ENCODE results near the gene SECISBP2. TPM values are rescaled to one million over a fixed set of nuclear protein-coding genes. Genes with fewer than 3 reads are reported as not detected.
"Not testable (repeated sequence)": the region's sequence is repeated elsewhere in the genome, so short reads cannot be mapped to it uniquely, and the experiment has no call there.

The SECISBP2 gene
- total RNA-seq, 2 experiments from 2014 or later, result 56.4 to 59.4 TPM

DNA sequence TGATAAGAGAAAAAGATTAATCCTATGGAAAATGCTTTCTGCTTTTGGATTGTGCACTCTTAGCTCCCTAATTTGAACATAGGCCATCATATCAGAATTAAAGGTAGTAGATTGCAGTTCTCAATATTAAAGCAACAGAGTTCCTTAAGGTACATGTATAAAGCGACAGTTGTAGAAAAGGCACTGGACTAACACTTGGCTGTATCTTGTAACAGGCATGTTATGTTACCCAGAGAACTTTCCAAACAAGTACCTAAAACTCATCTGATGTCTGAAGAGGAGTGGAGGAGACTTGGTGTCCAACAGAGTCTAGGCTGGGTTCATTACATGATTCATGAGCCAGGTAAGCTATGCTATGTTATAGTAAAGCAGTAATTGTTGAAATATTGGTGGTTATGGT is 3.3 kb upstream of the SECISBP2 start:
- Mint-ChIP-seq H3K4me1 (peaks cover 45% of the 10 kb centered on the region), H3K27ac (peak overlapping the region; percentile 74)

DNA sequence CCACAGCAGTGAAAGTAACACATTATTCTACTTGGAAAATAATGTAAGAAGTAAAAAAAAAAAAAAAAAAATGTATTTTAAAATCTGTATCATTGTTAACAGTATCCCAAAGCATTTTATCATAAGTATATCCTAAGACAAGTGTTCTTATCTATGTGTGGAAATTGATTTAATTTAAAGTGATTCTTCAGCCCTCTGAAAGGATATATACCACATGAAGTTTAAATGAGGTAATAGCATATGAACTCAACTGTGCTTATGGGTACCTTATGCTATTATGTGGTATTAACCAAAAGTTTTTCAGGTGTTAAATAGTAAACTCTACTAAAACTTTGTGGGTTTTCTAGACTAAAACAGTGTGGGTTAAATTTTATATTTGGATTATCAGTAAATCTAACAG is 2.8 kb upstream of the SECISBP2 start:
- H3K4me1 Mint-ChIP-seq, result peaks cover 46% of the 10 kb centered on the region
- no peaks in the 10 kb centered on the region for H3K9me3 Mint-ChIP-seq
- H3K27me3 Mint-ChIP-seq, result no peaks in the 10 kb centered on the region
- POLR2A ChIA-PET, result no interaction called here
- ATAC-seq (ENCODE audit: low read depth), result no peak
- H3K4me3 Mint-ChIP-seq, result no peak overlapping the region
- DNase-seq, result no peak
- peak overlapping the region; percentile 61 for H3K27ac Mint-ChIP-seq
- H3K36me3 Mint-ChIP-seq, result peaks cover 37% of the 10 kb centered on the region

More for the DNA sequence above, 3.3 kb upstream of the SECISBP2 start:
- POLR2A ChIA-PET, result no interaction called here
- ATAC-seq (ENCODE audit: low read depth) (no peak), DNase-seq (no peak)
- Mint-ChIP-seq H3K9me3 (no peaks in the 10 kb centered on the region), H3K36me3 (peaks cover 37% of the 10 kb centered on the region), H3K27me3 (no peaks in the 10 kb centered on the region), H3K4me3 (peak overlapping the region; percentile 93)

GRCh38 chr9:89317282-89317681 is 1.0 kb upstream of the SECISBP2 start:
- POLR2A ChIA-PET, result no interaction called here
- Mint-ChIP-seq H3K4me1 (peaks cover 57% of the 10 kb centered on the region), H3K36me3 (peaks cover 44% of the 10 kb centered on the region), H3K9me3 (no peaks in the 10 kb centered on the region), H3K27ac (peak overlapping the region; percentile 95), H3K4me3 (peak overlapping the region; percentile 88), H3K27me3 (no peaks in the 10 kb centered on the region)
- DNase-seq (no peak), ATAC-seq (ENCODE audit: low read depth) (no peak)

DNA sequence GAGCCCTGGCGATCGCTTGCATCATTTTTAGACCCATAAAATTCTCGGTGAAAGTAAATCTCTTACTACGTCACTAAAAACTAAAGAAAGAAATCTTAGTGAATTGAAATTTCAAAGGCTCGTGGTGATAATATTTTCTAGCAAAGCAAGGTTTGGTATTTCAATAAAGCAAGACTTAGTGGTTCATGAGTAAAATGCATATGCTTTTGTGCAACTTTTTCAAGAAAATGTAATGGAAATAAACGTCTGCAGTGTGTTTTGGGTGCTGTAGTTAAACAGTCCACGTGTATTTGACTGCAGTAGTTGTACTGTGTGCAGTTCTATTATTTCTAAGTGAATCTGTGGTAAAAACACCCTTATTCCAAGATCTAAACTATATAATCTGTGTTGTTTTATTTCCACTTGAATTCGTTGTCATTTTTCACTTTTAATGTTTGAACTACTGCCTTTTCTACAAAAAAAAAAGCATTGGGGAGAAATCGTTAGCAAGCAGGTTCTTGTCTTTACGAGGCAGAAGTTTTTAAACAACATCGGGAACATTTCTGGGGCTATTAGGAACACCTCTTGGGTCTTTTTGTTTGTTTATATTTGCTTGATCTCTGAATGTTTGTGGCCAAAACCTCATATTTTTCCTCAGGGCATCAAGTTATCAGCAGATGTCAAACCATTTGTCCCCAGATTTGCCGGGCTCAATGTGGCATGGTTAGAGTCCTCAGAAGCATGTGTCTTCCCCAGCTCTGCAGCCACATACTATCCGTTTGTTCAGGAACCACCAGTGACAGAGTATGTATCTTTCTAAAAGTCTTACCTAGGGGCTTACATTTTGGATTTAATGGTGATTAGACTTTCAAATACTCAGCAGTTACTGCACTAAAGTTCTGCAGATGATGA is 960 bp downstream of the SECISBP2 start:
- Mint-ChIP-seq H3K9me3 (no peaks in the 10 kb centered on the region), H3K4me3 (peak overlapping the region; percentile 88), H3K4me1 (peaks cover 48% of the 10 kb centered on the region), H3K27me3 (no peaks in the 10 kb centered on the region), H3K36me3 (peaks cover 39% of the 10 kb centered on the region), H3K27ac (peak overlapping the region; percentile 95)
- DNase-seq (no peak), ATAC-seq (ENCODE audit: low read depth) (no peak)
- POLR2A ChIA-PET, result interaction anchor here (0.6 to 2.1 kb wide), 5 partner anchors 8 to 179 kb away, joined by 3 to 11 read pairs (median 4); partner anchors contain the start of gene CKS2

- POLR2A ChIA-PET, result no interaction called here
- H3K27ac Mint-ChIP-seq, result no peak overlapping the region
- peaks cover 17% of the 10 kb centered on the region for H3K36me3 Mint-ChIP-seq
- DNase-seq (no peak), ATAC-seq (ENCODE audit: low read depth) (no peak)
- H3K9me3 Mint-ChIP-seq, result no peaks in the 10 kb centered on the region
- peaks cover 25% of the 10 kb centered on the region for H3K4me1 Mint-ChIP-seq
- no peaks in the 10 kb centered on the region for H3K27me3 Mint-ChIP-seq
- no peak overlapping the region for H3K4me3 Mint-ChIP-seq
Observed at GRCh38 chr9:89323390-89323789, 5.1 kb downstream of the SECISBP2 start.

GRCh38 chr9:89325733-89326132 is 7.4 kb downstream of the SECISBP2 start:
- H3K4me3 Mint-ChIP-seq, result no peak overlapping the region
- H3K4me1 Mint-ChIP-seq, result peaks cover 17% of the 10 kb centered on the region
- POLR2A ChIA-PET, result no interaction called here
- no peak overlapping the region for H3K27ac Mint-ChIP-seq
- peaks cover 21% of the 10 kb centered on the region for H3K36me3 Mint-ChIP-seq
- DNase-seq (no peak), ATAC-seq (ENCODE audit: low read depth) (no peak)
- H3K9me3 Mint-ChIP-seq, result no peaks in the 10 kb centered on the region
- no peaks in the 10 kb centered on the region for H3K27me3 Mint-ChIP-seq

DNA sequence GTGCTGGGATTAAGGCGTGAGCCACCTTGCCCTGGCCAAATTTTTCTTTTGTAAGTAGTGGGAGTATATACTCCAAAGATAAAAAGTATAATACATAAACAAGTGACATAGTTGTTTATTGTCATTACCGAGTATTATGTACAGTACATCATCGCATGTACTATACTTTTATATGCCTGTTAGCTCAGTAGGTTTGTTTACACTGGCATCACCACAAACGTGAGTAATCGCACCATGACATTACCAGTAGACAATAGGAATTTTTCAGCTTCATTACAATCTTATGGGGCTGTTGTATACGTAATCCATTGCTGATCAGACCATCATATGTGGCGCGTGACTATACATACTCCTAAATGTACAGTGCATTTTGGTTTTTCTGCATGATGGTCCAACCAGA is 9.8 kb downstream of the SECISBP2 start:
- Mint-ChIP-seq H3K27me3 (no peaks in the 10 kb centered on the region), H3K4me3 (no peak overlapping the region), H3K27ac (no peak overlapping the region), H3K9me3 (no peaks in the 10 kb centered on the region), H3K36me3 (peaks cover 20% of the 10 kb centered on the region), H3K4me1 (peaks cover 7% of the 10 kb centered on the region)
- POLR2A ChIA-PET, result no interaction called here
- DNase-seq, result no peak
- ATAC-seq (ENCODE audit: low read depth), result no peak

DNA sequence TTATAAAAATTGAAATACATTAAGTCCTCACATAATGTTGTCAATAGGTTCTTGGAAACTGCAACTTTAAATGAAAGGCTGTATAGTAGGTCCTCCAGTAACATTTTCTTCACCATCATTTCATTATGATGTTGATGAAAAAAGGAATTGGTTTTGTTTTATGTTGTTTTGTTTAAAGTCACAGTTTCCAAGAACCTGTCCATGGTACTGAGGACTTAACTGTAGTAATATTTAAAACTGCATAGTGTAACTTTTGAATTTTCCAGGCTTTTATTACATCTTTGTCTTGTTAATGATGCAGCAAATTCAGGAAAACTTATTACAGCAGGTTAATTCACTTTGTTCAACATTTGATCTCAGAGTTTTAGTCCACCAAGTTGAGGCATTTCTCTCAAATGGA is 11.6 kb downstream of the SECISBP2 start:
- H3K27me3 Mint-ChIP-seq, result no peaks in the 10 kb centered on the region
- POLR2A ChIA-PET, result no interaction called here

GRCh38 chr9:89330513-89330912 is 12.2 kb downstream of the SECISBP2 start:
- H3K4me3 Mint-ChIP-seq, result no peak overlapping the region
- ATAC-seq (ENCODE audit: low read depth) (no peak), DNase-seq (no peak)
- POLR2A ChIA-PET, result no interaction called here
- no peaks in the 10 kb centered on the region for H3K27me3 Mint-ChIP-seq
- peaks cover 11% of the 10 kb centered on the region for H3K4me1 Mint-ChIP-seq
- no peak overlapping the region for H3K27ac Mint-ChIP-seq
- no peaks in the 10 kb centered on the region for H3K9me3 Mint-ChIP-seq
- peaks cover 27% of the 10 kb centered on the region for H3K36me3 Mint-ChIP-seq

More for the DNA sequence above, 11.6 kb downstream of the SECISBP2 start:
- peaks cover 13% of the 10 kb centered on the region for H3K4me1 Mint-ChIP-seq
- DNase-seq (no peak), ATAC-seq (ENCODE audit: low read depth) (no peak)
- no peak overlapping the region for H3K4me3 Mint-ChIP-seq
- no peaks in the 10 kb centered on the region for H3K9me3 Mint-ChIP-seq
- no peak overlapping the region for H3K27ac Mint-ChIP-seq
- peaks cover 29% of the 10 kb centered on the region for H3K36me3 Mint-ChIP-seq

- H3K36me3 Mint-ChIP-seq, result peaks cover 47% of the 10 kb centered on the region
- no peak for DNase-seq
- H3K9me3 Mint-ChIP-seq, result no peaks in the 10 kb centered on the region
- H3K4me1 Mint-ChIP-seq, result peaks cover 5% of the 10 kb centered on the region
- POLR2A ChIA-PET, result no interaction called here
- no peak for ATAC-seq (ENCODE audit: low read depth)
- H3K27me3 Mint-ChIP-seq, result no peaks in the 10 kb centered on the region
- H3K27ac Mint-ChIP-seq, result no peak overlapping the region
- no peak overlapping the region for H3K4me3 Mint-ChIP-seq
Observed at GRCh38 chr9:89339807-89340206, 21.5 kb downstream of the SECISBP2 start.

GRCh38 chr9:89340332-89340731 is 22.0 kb downstream of the SECISBP2 start:
- Mint-ChIP-seq H3K27ac (no peak overlapping the region), H3K9me3 (no peaks in the 10 kb centered on the region), H3K4me3 (no peak overlapping the region), H3K27me3 (no peaks in the 10 kb centered on the region), H3K4me1 (peaks cover 5% of the 10 kb centered on the region), H3K36me3 (peaks cover 50% of the 10 kb centered on the region)
- DNase-seq (no peak), ATAC-seq (ENCODE audit: low read depth) (no peak)
- POLR2A ChIA-PET, result no interaction called here

GRCh38 chr9:89342213-89342612 is 23.9 kb downstream of the SECISBP2 start:
- Mint-ChIP-seq H3K36me3 (peaks cover 61% of the 10 kb centered on the region), H3K27me3 (no peaks in the 10 kb centered on the region), H3K9me3 (no peaks in the 10 kb centered on the region), H3K27ac (no peak overlapping the region), H3K4me3 (no peak overlapping the region), H3K4me1 (peaks cover 7% of the 10 kb centered on the region)
- DNase-seq (no peak), ATAC-seq (ENCODE audit: low read depth) (no peak)
- POLR2A ChIA-PET, result no interaction called here

DNA sequence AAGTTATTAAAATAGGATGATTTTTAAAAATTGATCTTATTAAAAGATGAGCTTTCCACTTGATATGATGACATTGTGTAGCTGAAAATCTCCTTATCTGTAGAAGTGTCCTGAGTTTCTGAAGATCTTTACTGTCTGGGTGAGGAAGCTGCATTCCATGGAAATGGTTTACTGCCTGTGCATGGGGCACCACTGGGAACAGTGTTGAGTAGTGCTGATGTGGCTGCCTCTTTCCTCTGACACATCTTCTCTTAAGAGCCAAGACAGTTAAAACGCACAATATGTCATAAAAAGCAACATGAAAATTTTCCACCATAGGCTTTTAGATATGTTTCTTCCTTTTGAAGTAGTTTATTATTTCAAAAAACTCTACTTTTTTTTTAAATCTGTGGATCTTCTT is 24.6 kb downstream of the SECISBP2 start:
- Mint-ChIP-seq H3K27me3 (no peaks in the 10 kb centered on the region), H3K36me3 (peaks cover 62% of the 10 kb centered on the region), H3K9me3 (no peaks in the 10 kb centered on the region), H3K4me1 (peaks cover 7% of the 10 kb centered on the region), H3K4me3 (no peak overlapping the region), H3K27ac (no peak overlapping the region)
- POLR2A ChIA-PET, result no interaction called here
- DNase-seq (no peak), ATAC-seq (ENCODE audit: low read depth) (no peak)

DNA sequence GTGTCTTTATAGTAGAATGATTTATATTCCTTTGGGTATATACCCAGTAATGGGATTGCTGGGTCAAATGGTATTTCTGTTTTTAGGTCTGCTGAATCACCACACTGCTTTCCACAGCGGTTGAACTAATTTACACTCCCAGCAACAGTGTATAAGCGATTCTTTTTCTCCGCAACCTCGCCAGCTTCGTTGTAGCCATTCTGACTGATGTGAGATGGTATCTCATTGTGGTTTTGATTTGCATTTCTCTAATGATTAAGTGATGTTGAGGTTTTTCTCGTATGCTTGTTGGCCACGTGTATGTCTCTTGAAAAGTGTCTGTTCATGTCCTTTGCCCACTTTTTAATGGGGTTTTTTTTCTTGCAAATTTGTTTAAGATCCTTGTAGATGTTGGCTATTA is 25.5 kb downstream of the SECISBP2 start:
- DNase-seq, H3K27ac Mint-ChIP-seq, POLR2A ChIA-PET: not testable (repeated sequence)

More for the DNA sequence above, 25.5 kb downstream of the SECISBP2 start:
- not testable (repeated sequence) for ATAC-seq (ENCODE audit: low read depth); H3K27me3 Mint-ChIP-seq; H3K4me3 Mint-ChIP-seq; H3K4me1 Mint-ChIP-seq; H3K9me3 Mint-ChIP-seq
- peaks cover 62% of the 10 kb centered on the region for H3K36me3 Mint-ChIP-seq

All from activated naive CD8-positive, alpha-beta T cell treated with anti-CD3 and anti-CD28 coated beads, Interleukin-2, amount 10 ng/mL, durations not matched to agents 7 days and 5 days (primary cell).